Stimulated activated CD8-positive, alpha-beta memory T cell treated with anti-CD3 and anti-CD28 coated beads, Interleukin-12 subunit alpha, Interleukin-12 subunit beta, amount 100 ng/mL, for 1 hour (primary cell): ENCODE measurements around the gene FBLN2.
"Not testable (repeated sequence)": the region's sequence is repeated elsewhere in the genome, so short reads cannot be mapped to it uniquely, and the experiment has no call there.

Source experiments
- DNase-seq: peaks from one replicate; pipeline ENCODE4 v3.0.0-alpha.2; 2020; ENCODE audit warnings: low read depth

The FBLN2 gene

GRCh38 chr3:13548696-13549622 lies at the start of gene FBLN2:
TSS of gene FBLN2 (plus strand) at chr3:13549125. CDS start at chr3:13570356, 21,231 bp downstream.
- DNase-seq, result no peak

- DNase-seq, result not testable (repeated sequence)
Observed at GRCh38 chr3:13499246-13499645, 49.7 kb upstream of the FBLN2 start.

GRCh38 chr3:13500133-13500885 lies 48.6 kb upstream of the FBLN2 start:
- DNase-seq, result no peak

GRCh38 chr3:13501056-13501455 lies 47.9 kb upstream of the FBLN2 start:
- DNase-seq, result no peak

- no peak for DNase-seq
Observed at GRCh38 chr3:13501521-13501920, 47.4 kb upstream of the FBLN2 start.

- DNase-seq, result no peak
Observed at GRCh38 chr3:13501958-13502790, 46.8 kb upstream of the FBLN2 start.

GRCh38 chr3:13502791-13503060 lies 46.2 kb upstream of the FBLN2 start:
- DNase-seq, result no peak

GRCh38 chr3:13504161-13504831 lies 44.6 kb upstream of the FBLN2 start:
- no peak for DNase-seq

GRCh38 chr3:13505147-13506130 lies 43.5 kb upstream of the FBLN2 start:
- no peak for DNase-seq

GRCh38 chr3:13506239-13506638 lies 42.7 kb upstream of the FBLN2 start:
- DNase-seq, result no peak

GRCh38 chr3:13506680-13507079 lies 42.2 kb upstream of the FBLN2 start:
- DNase-seq, result no peak

GRCh38 chr3:13507247-13507569 lies 41.7 kb upstream of the FBLN2 start:
- DNase-seq, result no peak

- DNase-seq, result no peak
Observed at GRCh38 chr3:13507570-13508339, 41.2 kb upstream of the FBLN2 start.

GRCh38 chr3:13508496-13508895 lies 40.4 kb upstream of the FBLN2 start:
- no peak for DNase-seq

GRCh38 chr3:13509059-13509815 lies 39.7 kb upstream of the FBLN2 start:
- DNase-seq, result no peak

GRCh38 chr3:13509816-13510192 lies 39.1 kb upstream of the FBLN2 start:
- no peak for DNase-seq

- DNase-seq, result no peak
Observed at GRCh38 chr3:13512451-13512850, 36.5 kb upstream of the FBLN2 start.

GRCh38 chr3:13513051-13513912 lies 35.6 kb upstream of the FBLN2 start:
- no peak for DNase-seq
